NCI-H2029 (cell line): ENCODE measurements around the gene GPRIN2.
"Not testable (repeated sequence)": the region's sequence is repeated elsewhere in the genome, so short reads cannot be mapped to it uniquely, and the experiment has no call there.

Experiments
- DNase-seq: peaks from one replicate; lab custom pipeline; 2025; lab: John Stamatoyannopoulos, UW

Gene GPRIN2

GRCh38 chr10:46537309-46537708 lies 19.1 kb downstream of the GPRIN2 start:
- no peak for DNase-seq

GRCh38 chr10:46536781-46537180 lies 19.7 kb downstream of the GPRIN2 start:
- DNase-seq = no peak

- DNase-seq = no peak
Observed at GRCh38 chr10:46536171-46536570, 20.3 kb downstream of the GPRIN2 start.

GRCh38 chr10:46534828-46535524 lies 21.5 kb downstream of the GPRIN2 start:
- DNase-seq = no peak

- DNase-seq = not testable (repeated sequence)
Observed at GRCh38 chr10:46532256-46532655, 24.2 kb downstream of the GPRIN2 start.

GRCh38 chr10:46530249-46531186 lies 25.9 kb downstream of the GPRIN2 start:
- DNase-seq = no peak

GRCh38 chr10:46529742-46530141 lies 26.7 kb downstream of the GPRIN2 start:
- not testable (repeated sequence) for DNase-seq

- no peak for DNase-seq
Observed at GRCh38 chr10:46528675-46529615, 27.5 kb downstream of the GPRIN2 start.

GRCh38 chr10:46528171-46528671 lies 28.2 kb downstream of the GPRIN2 start:
- DNase-seq = no peak

GRCh38 chr10:46527241-46527811 lies 29.1 kb downstream of the GPRIN2 start:
- no peak for DNase-seq

GRCh38 chr10:46526682-46527038 lies 29.8 kb downstream of the GPRIN2 start:
- no peak for DNase-seq

GRCh38 chr10:46525824-46526681 lies 30.4 kb downstream of the GPRIN2 start:
- DNase-seq = no peak

GRCh38 chr10:46525177-46525823 lies 31.2 kb downstream of the GPRIN2 start:
- DNase-seq = no peak

GRCh38 chr10:46524472-46525176 lies 31.8 kb downstream of the GPRIN2 start:
- no peak for DNase-seq

- DNase-seq = no peak
Observed at GRCh38 chr10:46523962-46524471, 32.4 kb downstream of the GPRIN2 start.

GRCh38 chr10:46523119-46523961 lies 33.1 kb downstream of the GPRIN2 start:
- no peak for DNase-seq

- DNase-seq = no peak
Observed at GRCh38 chr10:46522295-46523118, 34.0 kb downstream of the GPRIN2 start.
